ENCODE results near the gene SPNS2. TPM values are rescaled to one million over a fixed set of nuclear protein-coding genes. Genes with fewer than 3 reads are reported as not detected.

The SPNS2 gene
- total RNA-seq, 2 donors from 2014 or later = 19.2 to 58.0 TPM

DNA sequence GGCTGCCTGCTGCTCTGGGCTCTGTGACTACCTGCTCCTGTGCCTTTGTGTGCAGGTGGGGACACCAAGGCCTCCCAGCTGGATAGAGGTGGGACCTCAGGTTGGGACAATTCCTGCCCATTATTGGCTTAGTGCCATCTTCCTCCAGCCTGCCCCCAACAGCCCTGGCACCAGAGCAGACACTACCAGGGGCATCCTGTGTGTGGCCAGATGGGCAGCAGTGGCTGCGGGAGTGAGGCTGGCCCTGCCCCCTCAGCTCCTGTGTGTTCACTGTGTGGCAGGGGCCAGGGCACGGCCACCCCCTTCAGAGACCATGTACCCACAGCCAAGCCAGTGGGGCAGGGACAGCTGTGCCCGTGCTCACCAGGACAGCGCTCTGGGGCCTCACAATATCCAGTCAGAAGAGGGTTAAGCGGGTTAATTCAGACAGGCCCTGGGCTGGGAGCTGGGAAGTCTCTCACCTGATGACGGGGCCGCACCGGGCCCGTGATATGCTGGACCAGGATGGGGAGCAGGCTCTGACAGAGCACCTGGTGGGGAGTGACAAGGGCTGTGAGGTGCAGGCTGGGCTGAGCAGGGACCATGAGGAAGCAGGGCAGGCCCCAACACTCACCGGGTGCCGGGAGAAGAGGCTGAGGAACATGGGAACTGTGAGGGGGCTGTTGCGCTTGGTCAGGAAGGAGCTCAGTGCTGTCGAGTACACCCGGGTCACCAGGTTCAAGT lies 43.5 kb downstream of the SPNS2 start:
- WGBS, 2 donors = 89 to 90% methylated on average over 8 to 14 of the region's 14 CpGs
- H3K36me3 ChIP-seq (replicated peaks in 1 of 2; ENCODE audit: insufficient read depth in 1 of 2, low read depth in 2 of 2) = peaks cover 19 to 24% of the 10 kb centered on the region in 2 donors
- peak overlapping the region in 1 of 4 donors; percentile 40 for H3K27ac ChIP-seq

GRCh38 chr17:4542726-4543191 lies 44.1 kb downstream of the SPNS2 start:
- H3K27me3 ChIP-seq = no peaks in the 10 kb centered on the region
- DNase-seq (peak in 1 of 4 donors; percentile 13), ATAC-seq (no peak)
- H3K36me3 ChIP-seq (replicated peaks in 1 of 2; ENCODE audit: insufficient read depth in 1 of 2, low read depth in 2 of 2) = peaks cover 19 to 30% of the 10 kb centered on the region in 2 donors
- no peaks in the 10 kb centered on the region for H3K4me1 ChIP-seq
- no peak overlapping the region for H3K4me3 ChIP-seq
- no peaks in the 10 kb centered on the region for H3K9me3 ChIP-seq
- intact Hi-C loops (cut with DNase I) = no loop called here
- H3K27ac ChIP-seq = no peak overlapping the region
- 90 to 95% methylated on average over 16 to 19 of the region's 19 CpGs for WGBS, 2 donors
- TF ChIP-seq, protein P1, sequence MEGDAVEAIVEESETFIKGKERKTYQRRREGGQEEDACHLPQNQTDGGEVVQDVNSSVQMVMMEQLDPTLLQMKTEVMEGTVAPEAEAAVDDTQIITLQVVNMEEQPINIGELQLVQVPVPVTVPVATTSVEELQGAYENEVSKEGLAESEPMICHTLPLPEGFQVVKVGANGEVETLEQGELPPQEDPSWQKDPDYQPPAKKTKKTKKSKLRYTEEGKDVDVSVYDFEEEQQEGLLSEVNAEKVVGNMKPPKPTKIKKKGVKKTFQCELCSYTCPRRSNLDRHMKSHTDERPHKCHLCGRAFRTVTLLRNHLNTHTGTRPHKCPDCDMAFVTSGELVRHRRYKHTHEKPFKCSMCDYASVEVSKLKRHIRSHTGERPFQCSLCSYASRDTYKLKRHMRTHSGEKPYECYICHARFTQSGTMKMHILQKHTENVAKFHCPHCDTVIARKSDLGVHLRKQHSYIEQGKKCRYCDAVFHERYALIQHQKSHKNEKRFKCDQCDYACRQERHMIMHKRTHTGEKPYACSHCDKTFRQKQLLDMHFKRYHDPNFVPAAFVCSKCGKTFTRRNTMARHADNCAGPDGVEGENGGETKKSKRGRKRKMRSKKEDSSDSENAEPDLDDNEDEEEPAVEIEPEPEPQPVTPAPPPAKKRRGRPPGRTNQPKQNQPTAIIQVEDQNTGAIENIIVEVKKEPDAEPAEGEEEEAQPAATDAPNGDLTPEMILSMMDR (IDR thresholded peaks at IDR 0.05) = no peak
- no peak for TF ChIP-seq POLR2A (IDR thresholded peaks at IDR 0.05)

More for the DNA sequence above, 43.5 kb downstream of the SPNS2 start:
- DNase-seq (peak in 1 of 4 donors; percentile 15), ATAC-seq (no peak)
- no peaks in the 10 kb centered on the region for H3K27me3 ChIP-seq
- TF ChIP-seq, protein P1 (IDR thresholded peaks at IDR 0.05) = no peak
- H3K4me1 ChIP-seq = no peaks in the 10 kb centered on the region
- intact Hi-C loops (cut with DNase I) = no loop called here
- H3K9me3 ChIP-seq = no peaks in the 10 kb centered on the region
- H3K4me3 ChIP-seq = no peak overlapping the region

DNA sequence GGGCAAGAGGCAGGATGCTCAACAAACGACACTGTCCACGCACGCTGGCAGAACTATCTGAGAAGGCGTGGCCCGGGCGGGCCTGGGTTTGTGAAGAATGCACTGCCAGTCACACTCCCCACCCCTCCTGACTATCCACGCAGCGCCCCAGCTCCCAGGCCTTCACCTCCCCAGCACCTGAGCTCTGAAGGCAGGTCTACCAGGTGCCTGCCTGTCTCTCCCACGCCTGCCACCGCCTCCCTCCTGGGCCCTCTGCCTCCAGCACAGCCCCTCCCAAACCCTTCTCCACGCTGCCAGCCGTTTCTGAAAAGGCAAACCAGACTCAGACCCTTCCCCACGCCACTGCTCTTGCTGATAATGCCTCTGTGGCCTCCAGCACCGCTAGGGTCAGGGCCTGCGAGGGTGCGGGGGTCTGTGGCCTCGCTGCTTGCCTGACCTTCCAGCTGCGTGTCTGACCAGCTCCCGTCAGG lies 44.9 kb downstream of the SPNS2 start:
- TF ChIP-seq, protein P1 (IDR thresholded peaks at IDR 0.05) = no peak
- TF ChIP-seq POLR2A (IDR thresholded peaks at IDR 0.05) = no peak
- H3K27ac ChIP-seq = no peak overlapping the region
- H3K27me3 ChIP-seq = no peaks in the 10 kb centered on the region
- no peaks in the 10 kb centered on the region for H3K9me3 ChIP-seq
- intact Hi-C loops (cut with DNase I) = no loop called here
- H3K4me3 ChIP-seq = no peak overlapping the region
- H3K4me1 ChIP-seq = no peaks in the 10 kb centered on the region
- WGBS, 2 donors = 76 to 90% methylated on average over 6 to 19 of the region's 19 CpGs
- ATAC-seq (no peak), DNase-seq (no peak)
- H3K36me3 ChIP-seq (replicated peaks in 1 of 2; ENCODE audit: insufficient read depth in 1 of 2, low read depth in 2 of 2) = peaks cover 19 to 35% of the 10 kb centered on the region in 2 donors

- Histone ChIP-seq H3K36me3 (replicated peaks in 1 of 2; ENCODE audit: insufficient read depth in 1 of 2, low read depth in 2 of 2) (peaks cover 19 to 38% of the 10 kb centered on the region in 2 donors), H3K4me3 (no peak overlapping the region), H3K27ac (no peak overlapping the region), H3K27me3 (no peaks in the 10 kb centered on the region), H3K9me3 (no peaks in the 10 kb centered on the region), H3K4me1 (no peaks in the 10 kb centered on the region)
- WGBS, 2 donors = 92 to 98% methylated on average over 25 to 27 of the region's 37 CpGs
- ATAC-seq (no peak), DNase-seq (no peak)
- TF ChIP-seq, protein P1 (IDR thresholded peaks at IDR 0.05) = no peak
- TF ChIP-seq POLR2A (IDR thresholded peaks at IDR 0.05) = no peak
- intact Hi-C loops (cut with DNase I) = no loop called here
These were observed 45.7 kb downstream of the SPNS2 start for GRCh38 chr17:4544135-4544950.

Data from body of pancreas (tissue), 4 donors.